ENCODE data around the gene GRK4.

Gene GRK4

GRCh38 chr4:3087115-3087797, 123.9 kb downstream of the GRK4 start:
- Mint-ChIP-seq H3K4me1 (no peaks in the 10 kb centered on the region), H3K9me3 (no peaks in the 10 kb centered on the region), H3K4me3 (no peak overlapping the region), H3K27ac (peak overlapping the region in 1 of 3 experiments; percentile 38), H3K27me3 (ENCODE audit: low read depth) (no peaks in the 10 kb centered on the region), H3K36me3 (ENCODE audit: low read depth) (peaks cover 41% of the 10 kb centered on the region)
- TF ChIP-seq CTCF (IDR thresholded peaks at IDR 0.05; ENCODE audit: unreplicated experiment in 3 of 3): no peak
